Stimulated activated naive CD8-positive, alpha-beta T cell treated with anti-CD3 and anti-CD28 coated beads, Interleukin-15, Interleukin-2, amounts not matched to agents 100 U/mL and 50 U/mL, for 24 hours (primary cell): Measurements from ENCODE around the gene RIC1.
A peak's percentile ranks its signal among the peaks of the same experiment; 100 is the strongest.
"Not testable (repeated sequence)": the region's sequence is repeated elsewhere in the genome, so short reads cannot be mapped to it uniquely, and the experiment has no call there.

Source experiments
- ATAC-seq: fragments of 150-1000 bp; cut with Tn5 transposase; one replicate; pipeline ENCODE4 v1.10.0; 2021
- DNase-seq: peaks from one replicate; pipeline ENCODE4 v3.0.0; 2021

Gene RIC1

DNA sequence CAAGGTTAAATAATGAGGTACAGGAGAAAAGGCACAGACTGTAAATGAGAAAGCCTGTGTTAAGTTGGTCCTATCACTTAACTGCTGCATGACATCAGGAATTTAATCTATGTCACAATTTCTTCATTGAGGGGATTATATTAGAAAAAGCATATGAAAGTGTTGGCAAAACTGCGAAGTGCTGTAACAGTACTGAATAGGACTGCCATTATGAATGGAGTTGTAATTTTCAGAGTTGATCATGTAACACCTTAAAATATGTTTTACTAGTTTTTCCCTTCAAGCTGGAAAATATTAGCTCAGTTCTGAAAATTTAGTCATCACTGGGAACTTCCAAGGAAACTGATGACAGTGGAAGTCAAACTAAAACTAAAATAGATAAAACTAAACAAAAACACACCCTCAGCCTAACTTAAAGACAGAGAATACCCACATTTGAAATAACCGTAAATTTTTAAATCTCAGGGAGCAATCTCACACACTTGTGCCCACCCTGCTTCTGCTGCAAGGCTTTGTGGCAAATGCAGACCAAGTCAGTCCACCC lies 158.9 kb downstream of the RIC1 start:
- DNase-seq (no peak), ATAC-seq (peak; percentile 68)

DNA sequence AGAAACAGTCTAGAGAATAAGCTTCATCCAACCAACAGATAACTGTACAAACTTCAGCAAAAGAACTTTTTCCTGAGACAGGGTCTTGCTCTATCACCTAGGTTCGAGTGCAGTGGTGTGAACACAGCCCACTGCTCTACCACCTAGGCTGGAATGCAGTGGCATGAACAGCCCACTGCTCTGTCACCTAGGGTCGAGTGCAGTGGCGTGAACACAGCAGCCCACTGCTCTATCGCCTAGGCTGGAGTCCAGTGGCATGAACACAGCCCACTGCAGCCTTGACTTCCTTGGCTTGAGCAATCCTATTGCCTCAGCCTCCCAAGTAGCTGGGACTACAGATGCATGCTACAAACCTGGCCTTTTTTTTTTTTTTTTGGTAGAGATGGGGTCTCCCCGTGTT lies 160.6 kb downstream of the RIC1 start:
- ATAC-seq (no peak), DNase-seq (no peak)

DNA sequence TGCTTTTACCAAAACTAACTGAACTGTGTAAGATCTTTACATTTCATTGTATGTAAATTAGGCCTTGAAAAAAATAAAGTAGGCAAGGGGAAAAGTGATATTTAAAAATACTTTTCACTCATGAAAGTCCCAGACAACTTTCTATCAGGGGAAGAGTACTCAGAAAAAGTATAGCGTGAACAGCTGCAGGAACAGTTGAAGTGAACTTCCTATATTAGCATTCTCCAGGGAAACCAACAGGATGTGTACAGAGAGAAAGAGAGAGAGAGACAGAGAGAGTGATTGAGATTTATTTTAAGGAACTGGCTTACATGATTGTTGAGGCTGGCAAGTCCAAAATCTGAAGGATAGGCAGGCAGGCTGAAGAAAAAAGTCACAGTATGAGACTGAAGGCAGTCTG lies 162.0 kb downstream of the RIC1 start:
- DNase-seq: no peak
- no peak for ATAC-seq

DNA sequence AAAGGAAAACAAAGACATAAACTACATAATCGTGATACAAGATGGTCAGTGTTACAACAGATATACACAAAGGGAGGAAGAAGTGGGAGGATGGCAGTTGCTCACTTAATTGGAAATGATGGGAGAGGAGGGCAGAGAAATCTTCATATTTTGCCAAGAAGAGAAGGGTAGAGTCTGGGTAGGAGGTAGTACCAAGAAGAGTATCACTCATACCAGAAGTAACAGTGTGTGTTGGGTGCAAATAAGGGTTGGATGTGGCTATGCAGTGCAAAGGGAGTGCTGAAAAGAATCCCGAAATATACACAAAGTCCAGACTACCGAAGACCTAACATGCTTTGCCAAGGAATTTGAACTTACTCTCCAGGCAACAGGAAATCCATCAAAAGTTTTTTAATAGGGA lies 163.0 kb downstream of the RIC1 start:
- ATAC-seq (no peak), DNase-seq (no peak)

DNA sequence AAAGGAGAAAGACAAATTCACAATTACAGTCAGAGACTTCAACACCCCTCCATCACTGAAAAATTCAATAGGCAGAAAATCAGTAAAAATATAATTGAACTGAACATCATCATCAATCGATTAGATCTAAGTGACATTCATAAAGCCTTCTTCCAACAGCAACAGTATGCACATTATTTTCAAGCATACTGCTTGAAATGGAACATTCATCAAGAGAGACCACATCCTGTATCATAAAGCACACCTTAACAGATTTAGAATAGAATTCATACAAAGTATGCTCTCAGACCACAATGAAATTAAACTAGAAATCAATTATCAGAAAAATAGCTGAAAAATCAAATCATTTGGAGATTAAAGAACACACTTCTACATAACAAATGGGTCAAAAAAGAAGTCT lies 164.9 kb downstream of the RIC1 start:
- no peak for ATAC-seq
- no peak for DNase-seq

DNA sequence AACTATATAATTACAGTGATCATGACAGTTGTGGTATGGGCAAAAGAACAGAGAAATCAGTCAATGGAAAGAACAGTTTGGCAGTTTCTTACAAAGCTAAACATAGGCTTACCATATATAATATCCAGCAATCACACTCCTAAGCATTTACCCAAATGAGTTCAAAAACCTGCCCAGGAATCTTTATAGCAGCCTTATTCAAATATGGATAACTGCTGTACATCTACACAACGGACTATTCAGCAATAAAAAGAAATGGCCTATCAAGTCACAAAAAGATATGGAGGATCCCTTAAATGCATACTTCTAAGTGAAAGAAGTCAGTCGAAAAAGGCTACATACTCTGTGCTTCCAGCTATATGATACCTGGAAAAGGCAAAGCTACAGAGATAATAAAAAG lies 167.4 kb downstream of the RIC1 start:
- ATAC-seq (no peak), DNase-seq (no peak)

DNA sequence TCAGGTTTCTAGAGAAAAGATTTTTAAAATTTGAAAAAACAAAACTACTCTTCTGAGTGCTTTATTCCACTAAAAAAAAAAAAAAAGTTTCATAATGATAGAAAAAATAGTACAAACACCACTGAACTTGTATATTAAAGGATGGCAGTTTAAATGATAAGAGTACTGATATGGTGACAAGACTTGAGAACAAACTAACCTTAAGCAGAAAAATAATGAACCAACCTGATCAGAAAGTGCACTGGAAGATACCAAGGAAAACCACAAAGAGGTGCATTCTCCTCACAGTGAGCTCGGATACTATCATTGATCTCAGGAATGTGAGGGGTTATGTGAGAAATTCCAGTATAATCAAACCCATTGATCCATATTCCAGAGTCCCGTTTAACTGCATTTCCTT lies 169.7 kb downstream of the RIC1 start:
- no peak for DNase-seq

DNA sequence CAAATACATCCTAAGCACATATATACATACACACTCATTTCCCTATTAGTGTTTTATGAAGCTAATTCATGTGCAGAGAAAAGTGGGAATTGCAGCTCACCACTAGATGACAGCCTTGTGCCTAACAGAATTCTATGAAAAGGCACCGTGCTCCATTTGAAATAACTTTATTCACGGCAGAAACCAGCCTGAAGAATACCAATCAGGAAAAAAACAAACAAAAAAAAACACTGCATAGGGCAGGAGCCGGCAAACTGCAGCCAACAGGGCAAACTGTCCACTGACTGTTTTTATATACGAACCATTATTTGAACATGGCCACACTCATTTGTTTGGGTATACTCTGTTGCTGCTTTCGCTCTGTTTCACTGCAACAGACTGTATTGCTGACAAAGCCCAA lies 170.4 kb downstream of the RIC1 start:
- ATAC-seq: no peak
- no peak for DNase-seq

More for the DNA sequence above, 169.7 kb downstream of the RIC1 start:
- ATAC-seq: peak; percentile 32

DNA sequence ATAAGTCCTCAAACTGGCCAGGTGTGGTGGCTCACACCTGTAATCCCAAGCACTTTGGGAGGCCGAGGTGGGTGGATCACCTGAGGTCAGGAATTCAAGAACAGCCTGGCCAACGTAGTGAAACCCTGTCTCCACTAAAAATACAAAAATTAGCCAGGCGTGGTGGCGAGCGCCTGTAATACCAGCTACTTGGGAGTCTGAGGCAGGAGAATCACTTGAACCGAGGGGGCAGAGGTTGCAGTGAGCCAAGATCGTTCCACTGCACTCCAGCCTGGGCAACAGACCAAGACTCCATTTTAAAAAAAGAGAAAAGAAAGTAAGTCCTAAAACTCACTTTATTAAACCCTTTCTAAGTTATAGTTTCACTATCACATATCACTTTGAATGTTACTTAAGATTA lies 171.5 kb downstream of the RIC1 start:
- DNase-seq, ATAC-seq: not testable (repeated sequence)

DNA sequence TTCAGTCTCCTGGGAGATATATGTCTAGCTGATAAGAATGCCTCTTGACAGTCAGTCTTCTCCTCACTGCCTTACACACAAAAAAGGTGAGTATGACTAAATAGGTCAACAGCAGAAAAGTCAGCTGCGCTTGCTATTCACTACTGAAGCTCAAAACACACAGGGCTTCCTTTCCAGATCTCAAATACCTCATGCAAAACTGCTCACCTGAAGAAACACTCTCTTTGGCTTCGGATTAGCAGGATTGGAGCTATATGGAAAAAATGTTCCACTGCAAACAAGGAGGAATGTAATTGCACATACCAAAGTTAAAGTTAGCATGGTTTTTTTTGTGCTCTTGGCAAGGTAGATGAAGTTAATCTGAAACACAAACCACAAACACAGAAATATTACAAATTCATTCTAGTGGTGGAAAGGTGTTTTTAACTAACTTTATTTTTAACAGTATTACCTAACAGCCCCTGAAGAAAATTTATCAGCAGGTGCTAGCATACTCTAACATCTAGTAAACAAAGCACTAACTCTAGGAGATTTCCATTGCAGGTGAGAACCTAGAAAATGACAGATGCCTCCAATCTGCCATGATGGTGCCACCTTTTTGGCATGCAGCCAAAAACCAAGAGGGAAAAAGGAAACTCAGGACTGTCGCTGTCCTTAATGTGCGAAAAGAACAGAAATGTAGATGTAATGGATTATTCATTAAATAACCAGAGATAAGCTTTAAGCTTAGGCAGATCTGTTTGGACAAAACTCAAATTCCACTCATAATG lies 172.2 kb downstream of the RIC1 start:
- DNase-seq: no peak
- no peak for ATAC-seq

DNA sequence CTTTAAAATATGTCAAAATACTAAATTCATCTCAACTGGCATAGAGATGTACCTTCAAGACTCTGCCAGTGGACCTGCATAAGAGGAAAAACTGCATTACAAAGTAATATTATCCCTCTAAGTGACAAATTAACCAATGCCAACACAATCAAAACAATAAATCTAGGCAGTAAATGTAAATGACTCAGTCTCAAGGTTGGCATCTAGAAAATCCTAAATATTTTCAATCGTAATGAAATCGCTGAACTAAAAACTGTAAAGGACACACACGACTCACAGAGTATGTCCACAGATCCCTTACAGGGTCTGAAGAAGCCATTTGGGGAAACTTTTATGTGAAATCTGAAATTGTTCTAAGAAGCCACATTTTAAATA lies 172.8 kb downstream of the RIC1 start:
- ATAC-seq (no peak), DNase-seq (no peak)

DNA sequence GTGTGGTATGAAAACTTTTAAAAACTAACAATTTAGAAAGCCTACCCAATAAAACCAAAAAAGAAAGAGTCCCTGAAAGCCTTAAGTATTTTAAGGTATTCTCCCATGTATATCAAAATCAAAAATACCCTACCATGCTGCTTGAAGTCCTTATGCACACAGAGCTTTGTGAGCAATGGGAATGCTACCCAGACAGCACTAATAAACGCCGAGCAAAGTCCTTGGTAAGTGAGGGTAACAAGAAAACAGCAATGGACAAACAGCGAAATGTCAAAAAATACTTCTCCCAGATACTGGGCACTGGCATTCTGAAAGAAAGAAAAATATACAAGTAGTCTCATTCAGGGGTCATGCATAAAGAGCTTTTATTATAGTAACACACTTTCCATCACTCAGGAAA lies 176.6 kb downstream of the RIC1 start:
- DNase-seq (no peak), ATAC-seq (no peak)

DNA sequence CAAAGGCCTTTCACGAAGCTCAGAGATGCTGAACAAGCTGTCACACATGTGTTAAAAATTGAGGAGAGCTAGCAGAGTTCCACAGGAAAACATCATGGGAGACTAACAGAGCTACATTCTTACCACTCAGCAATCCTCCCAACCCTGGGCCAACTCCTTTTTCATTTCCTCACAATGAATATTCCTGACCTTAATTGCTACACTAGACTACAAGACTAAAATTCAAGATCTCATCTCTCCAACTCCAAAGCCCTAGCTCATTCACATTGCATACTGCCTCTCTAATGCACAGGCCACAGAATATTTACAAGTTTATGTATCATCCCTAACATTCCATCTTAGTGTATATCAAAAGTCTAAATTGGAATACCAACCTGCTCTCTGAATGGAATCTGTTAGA lies 182.8 kb downstream of the RIC1 start:
- DNase-seq (no peak), ATAC-seq (no peak)

DNA sequence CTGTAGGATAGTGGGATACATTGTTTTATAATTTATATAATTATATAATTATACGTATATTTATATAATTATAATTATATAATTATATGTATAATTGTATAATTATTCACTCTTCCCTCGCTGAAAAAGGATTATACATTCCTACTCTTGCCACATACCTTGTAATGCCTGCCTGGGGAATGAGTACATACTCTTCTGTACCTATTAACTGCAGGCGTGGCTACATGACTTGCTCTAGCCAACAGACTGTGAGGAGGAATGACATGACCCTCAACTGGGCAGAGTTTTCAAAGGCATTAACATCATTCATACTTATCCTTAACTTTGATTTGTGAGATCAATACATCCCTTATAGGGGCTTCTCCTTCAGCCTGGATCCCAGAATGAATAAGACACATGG lies 184.9 kb downstream of the RIC1 start:
- ATAC-seq (no peak), DNase-seq (no peak)

DNA sequence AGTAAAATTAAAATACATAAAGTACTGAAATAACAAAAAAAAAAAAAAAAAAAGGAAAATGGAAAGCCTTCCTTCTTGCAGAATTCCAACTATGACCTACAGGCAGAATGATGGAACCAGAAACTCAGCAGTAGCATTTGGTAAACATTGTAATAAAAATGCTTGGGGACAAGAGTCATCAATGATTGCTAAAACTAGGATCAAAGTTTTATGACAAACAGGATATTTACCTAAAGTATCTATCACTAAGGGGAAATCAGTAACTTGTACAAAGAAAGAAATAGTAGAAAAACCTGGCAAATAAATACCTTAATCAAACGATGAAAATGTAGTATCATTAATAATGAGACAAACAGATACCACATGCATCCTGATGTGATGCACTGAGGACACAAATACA lies 186.6 kb downstream of the RIC1 start:
- ATAC-seq (no peak), DNase-seq (no peak)

DNA sequence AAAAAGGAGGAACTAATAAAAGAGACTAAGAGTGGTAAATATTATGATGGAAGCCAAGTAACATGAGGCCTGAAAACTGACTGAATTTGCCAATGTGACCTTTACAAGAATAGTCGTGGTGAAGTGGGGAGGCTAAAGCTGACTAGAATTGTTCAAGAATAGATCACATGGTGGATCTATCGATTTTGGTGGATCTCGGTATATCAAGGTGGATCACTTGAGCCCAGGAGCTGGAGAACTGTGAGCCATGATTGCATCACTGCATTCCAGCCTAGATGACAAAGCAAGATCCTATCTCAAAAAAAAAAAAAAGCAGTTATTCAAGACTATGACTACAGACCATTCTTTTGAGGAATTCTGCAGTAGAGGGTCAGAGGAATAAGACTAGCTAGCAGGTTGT lies 189.0 kb downstream of the RIC1 start:
- ATAC-seq (no peak), DNase-seq (no peak)

DNA sequence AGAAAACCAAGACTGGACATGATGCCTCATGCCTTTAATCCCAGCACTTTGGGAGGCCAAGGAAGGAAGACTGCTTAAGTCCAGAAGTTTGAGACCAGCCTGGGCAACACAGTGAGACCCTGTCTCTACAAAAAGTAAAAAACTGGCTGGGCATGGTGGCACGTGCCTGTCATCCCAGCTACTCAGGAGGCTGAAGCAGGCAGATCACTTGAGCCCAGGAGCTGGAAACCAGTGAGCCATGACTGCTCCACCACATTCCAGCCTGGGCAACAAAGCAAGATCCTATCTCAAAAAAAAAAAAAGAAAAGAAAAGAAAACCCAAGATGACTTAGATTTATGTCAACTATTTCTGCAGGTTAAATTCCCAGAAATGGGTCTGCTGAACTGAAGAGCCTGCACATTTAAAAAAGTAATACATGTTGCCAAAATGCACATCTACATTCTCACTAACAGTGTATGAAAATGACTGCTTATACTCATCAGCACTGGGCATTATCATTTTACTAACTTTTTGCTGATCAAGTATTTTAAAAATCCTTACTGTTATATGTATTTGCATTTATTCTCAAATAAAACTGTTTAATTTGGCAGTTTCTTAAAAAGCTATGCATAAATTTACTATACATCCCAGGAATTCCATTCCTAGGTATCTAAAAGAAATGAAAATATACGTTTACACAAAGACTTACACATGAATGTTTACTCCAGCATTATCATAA lies 189.7 kb downstream of the RIC1 start:
- ATAC-seq: no peak
- no peak for DNase-seq

DNA sequence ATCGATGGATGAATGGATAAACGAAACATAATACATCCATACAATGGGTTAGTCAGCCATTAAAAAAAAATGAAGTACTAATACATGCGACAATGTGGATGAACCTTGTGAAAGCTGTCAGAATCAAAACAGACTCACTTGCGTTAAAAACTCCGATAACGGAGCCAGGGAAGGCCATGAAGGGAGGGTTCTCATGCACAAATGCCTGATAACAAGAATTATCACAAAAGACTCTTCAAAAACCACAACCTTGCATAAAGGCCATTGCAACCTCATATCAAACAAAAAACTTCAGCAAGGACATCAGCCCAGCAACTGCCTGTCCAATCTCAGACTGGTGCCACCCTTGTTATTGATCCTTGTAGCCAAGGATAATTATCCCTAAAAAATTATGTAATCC lies 190.3 kb downstream of the RIC1 start:
- DNase-seq (no peak), ATAC-seq (no peak)

DNA sequence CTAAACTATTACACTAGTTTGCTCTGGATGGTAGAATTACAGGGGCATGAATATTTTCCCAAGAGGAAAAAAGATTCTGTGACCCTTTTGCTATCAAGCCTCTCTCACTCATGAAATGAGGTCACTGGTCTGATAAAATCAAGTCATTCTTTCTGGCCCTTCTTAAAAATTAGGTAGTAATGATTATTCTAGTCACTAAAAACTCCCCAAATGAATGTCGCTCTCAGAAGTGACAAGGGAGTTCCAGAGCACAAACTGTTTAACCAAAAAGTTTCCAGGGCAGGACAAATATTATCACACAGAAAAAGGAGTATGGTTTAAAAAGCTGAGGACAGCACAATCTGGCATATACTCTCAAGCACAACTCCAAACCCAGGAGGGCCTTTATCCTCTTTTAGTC lies 191.5 kb downstream of the RIC1 start:
- no peak for DNase-seq
- ATAC-seq: no peak

DNA sequence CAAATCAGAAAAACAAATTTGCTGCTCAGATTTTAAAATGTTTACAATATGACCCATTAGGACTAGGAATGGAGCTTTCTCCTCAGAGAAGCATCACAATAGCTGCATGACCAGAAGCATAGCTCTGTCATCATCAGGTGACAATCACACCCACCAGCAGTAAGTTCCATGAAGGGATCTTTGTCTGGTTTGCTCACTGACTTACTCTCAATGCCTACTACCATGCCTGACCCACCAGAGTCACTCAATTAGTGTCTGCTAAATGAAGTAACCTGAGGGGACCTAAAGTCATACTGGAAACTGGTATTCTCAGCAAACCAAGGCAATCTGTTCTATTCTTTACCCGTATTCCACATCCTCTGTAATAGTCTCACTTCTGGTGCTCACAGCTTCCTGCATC lies 196.3 kb downstream of the RIC1 start:
- ATAC-seq (no peak), DNase-seq (no peak)
